ENCODE results near the gene PCDHGB4.
"Not testable (repeated sequence)": the region's sequence is repeated elsewhere in the genome, so short reads cannot be mapped to it uniquely, and the experiment has no call there.

The PCDHGB4 gene

GRCh38 chr5:141375444-141376155 lies 11.9 kb upstream of the PCDHGB4 start:
- in situ Hi-C loops (cut with MboI; ENCODE audit: low sequenced_read_pairs); H3K27me3 ChIP-seq (ENCODE audit: low read depth); H3K36me3 ChIP-seq (replicated peaks); H3K4me3 ChIP-seq; H3K9me3 ChIP-seq; H3K4me1 ChIP-seq: not testable (repeated sequence)
- DNase-seq (ENCODE audit: low spot score in 2 of 2): peak in 1 of 2 experiments; percentile 24

- Histone ChIP-seq H3K27me3 (ENCODE audit: low read depth) (no peaks in the 10 kb centered on the region), H3K36me3 (replicated peaks) (no peaks in the 10 kb centered on the region), H3K4me1 (no peaks in the 10 kb centered on the region), H3K9me3 (no peaks in the 10 kb centered on the region), H3K4me3 (no peak within 1 kb of the TSS)
- DNase-seq (ENCODE audit: low spot score in 2 of 2): no peak
- in situ Hi-C loops (cut with MboI; ENCODE audit: low sequenced_read_pairs): no loop called here
Observed at GRCh38 chr5:141382469-141383294, 4.8 kb upstream of the PCDHGB4 start, which contains the start of gene PCDHGA7. Gene PCDHGA7 (plus strand): TSS chr5:141382742. CDS start chr5:141382900, 158 bp downstream.

DNA sequence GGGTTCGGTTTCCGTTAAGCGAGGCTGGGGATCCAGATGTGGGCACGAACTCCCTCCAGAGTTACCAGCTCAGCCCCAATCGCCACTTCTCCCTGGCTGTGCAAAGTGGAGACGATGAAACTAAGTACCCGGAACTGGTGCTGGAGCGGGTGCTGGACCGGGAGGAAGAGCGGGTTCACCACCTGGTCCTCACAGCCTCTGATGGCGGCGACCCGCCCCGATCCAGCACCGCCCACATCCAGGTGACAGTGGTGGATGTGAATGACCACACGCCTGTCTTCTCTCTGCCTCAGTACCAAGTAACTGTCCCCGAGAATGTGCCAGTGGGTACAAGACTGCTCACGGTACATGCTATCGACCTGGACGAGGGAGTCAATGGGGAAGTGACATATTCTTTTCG lies 4.2 kb upstream of the PCDHGB4 start:
- in situ Hi-C loops (cut with MboI; ENCODE audit: low sequenced_read_pairs): no loop called here
- H3K36me3 ChIP-seq (replicated peaks): no peaks in the 10 kb centered on the region
- no peaks in the 10 kb centered on the region for H3K4me1 ChIP-seq
- no peaks in the 10 kb centered on the region for H3K27me3 ChIP-seq (ENCODE audit: low read depth)
- no peak for DNase-seq (ENCODE audit: low spot score in 2 of 2)
- H3K9me3 ChIP-seq: no peaks in the 10 kb centered on the region
- H3K4me3 ChIP-seq: no peak overlapping the region

GRCh38 chr5:141384471-141385267 lies 2.8 kb upstream of the PCDHGB4 start:
- Histone ChIP-seq H3K4me1 (no peaks in the 10 kb centered on the region), H3K4me3 (no peak overlapping the region), H3K27me3 (ENCODE audit: low read depth) (no peaks in the 10 kb centered on the region), H3K9me3 (no peaks in the 10 kb centered on the region), H3K36me3 (replicated peaks) (no peaks in the 10 kb centered on the region)
- in situ Hi-C loops (cut with MboI; ENCODE audit: low sequenced_read_pairs): no loop called here
- no peak for DNase-seq (ENCODE audit: low spot score in 2 of 2)

DNA sequence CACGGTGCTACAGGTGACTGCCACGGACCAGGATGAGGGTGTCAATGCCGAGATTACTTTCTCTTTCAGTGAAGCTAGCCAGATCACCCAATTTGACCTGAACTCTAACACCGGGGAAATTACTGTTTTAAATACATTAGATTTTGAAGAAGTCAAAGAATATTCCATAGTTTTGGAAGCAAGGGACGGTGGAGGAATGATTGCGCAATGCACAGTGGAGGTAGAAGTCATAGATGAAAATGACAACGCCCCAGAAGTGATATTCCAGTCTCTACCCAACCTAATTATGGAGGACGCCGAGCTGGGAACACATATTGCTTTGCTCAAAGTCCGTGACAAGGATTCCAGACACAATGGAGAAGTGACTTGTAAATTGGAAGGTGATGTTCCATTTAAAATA lies 1.2 kb downstream of the PCDHGB4 start:
- no peak for DNase-seq (ENCODE audit: low spot score in 2 of 2)
- no peaks in the 10 kb centered on the region for H3K4me1 ChIP-seq
- in situ Hi-C loops (cut with MboI; ENCODE audit: low sequenced_read_pairs): no loop called here
- no peaks in the 10 kb centered on the region for H3K27me3 ChIP-seq (ENCODE audit: low read depth)
- no peaks in the 10 kb centered on the region for H3K36me3 ChIP-seq (replicated peaks)
- H3K4me3 ChIP-seq: no peak overlapping the region
- no peaks in the 10 kb centered on the region for H3K9me3 ChIP-seq

DNA sequence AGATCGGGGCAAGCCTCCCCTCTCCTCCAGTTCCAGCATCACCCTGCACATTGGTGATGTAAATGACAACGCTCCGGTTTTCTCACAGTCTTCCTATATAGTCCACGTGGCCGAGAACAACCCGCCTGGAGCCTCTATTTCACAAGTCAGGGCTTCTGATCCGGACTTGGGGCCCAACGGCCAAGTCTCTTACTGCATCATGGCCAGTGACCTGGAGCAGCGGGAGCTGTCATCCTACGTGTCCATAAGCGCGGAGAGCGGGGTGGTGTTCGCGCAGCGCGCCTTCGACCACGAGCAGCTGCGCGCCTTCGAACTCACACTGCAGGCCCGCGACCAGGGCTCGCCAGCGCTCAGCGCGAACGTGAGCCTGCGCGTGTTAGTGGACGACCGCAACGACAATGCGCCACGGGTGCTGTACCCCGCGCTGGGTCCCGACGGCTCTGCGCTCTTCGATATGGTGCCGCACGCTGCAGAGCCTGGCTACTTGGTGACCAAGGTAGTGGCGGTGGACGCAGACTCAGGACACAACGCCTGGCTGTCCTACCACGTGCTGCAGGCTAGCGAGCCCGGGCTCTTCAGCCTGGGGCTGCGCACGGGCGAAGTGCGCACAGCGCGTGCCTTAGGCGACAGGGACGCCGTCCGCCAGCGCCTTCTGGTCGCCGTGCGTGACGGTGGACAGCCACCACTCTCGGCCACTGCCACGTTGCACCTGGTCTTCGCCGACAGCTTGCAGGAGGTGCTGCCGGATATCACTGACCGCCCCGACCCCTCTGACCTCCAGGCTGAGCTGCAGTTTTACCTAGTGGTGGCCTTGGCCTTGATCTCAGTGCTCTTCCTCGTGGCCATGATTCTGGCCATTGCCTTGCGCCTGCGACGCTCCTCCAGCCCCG lies 1.9 kb downstream of the PCDHGB4 start:
- Histone ChIP-seq H3K4me1 (no peaks in the 10 kb centered on the region), H3K27me3 (ENCODE audit: low read depth) (no peaks in the 10 kb centered on the region), H3K4me3 (no peak overlapping the region), H3K36me3 (replicated peaks) (no peaks in the 10 kb centered on the region), H3K9me3 (no peaks in the 10 kb centered on the region)
- DNase-seq (ENCODE audit: low spot score in 2 of 2): no peak
- in situ Hi-C loops (cut with MboI; ENCODE audit: low sequenced_read_pairs): no loop called here

- DNase-seq (ENCODE audit: low spot score in 2 of 2): no peak
- H3K27me3 ChIP-seq (ENCODE audit: low read depth): no peaks in the 10 kb centered on the region
- H3K4me3 ChIP-seq: no peak within 1 kb of the TSS
- H3K9me3 ChIP-seq: no peaks in the 10 kb centered on the region
- in situ Hi-C loops (cut with MboI; ENCODE audit: low sequenced_read_pairs): no loop called here
- no peaks in the 10 kb centered on the region for H3K4me1 ChIP-seq
- H3K36me3 ChIP-seq (replicated peaks): no peaks in the 10 kb centered on the region
Observed at GRCh38 chr5:141392429-141393198, 5.1 kb downstream of the PCDHGB4 start, which contains the start of gene PCDHGA8. Gene PCDHGA8 (plus strand): TSS chr5:141392633. CDS start chr5:141392814, 181 bp downstream.

- Histone ChIP-seq H3K27me3 (ENCODE audit: low read depth) (no peaks in the 10 kb centered on the region), H3K4me3 (no peak overlapping the region), H3K4me1 (no peaks in the 10 kb centered on the region), H3K9me3 (no peaks in the 10 kb centered on the region), H3K36me3 (replicated peaks) (no peaks in the 10 kb centered on the region)
- no peak for DNase-seq (ENCODE audit: low spot score in 2 of 2)
- in situ Hi-C loops (cut with MboI; ENCODE audit: low sequenced_read_pairs): no loop called here
Observed at GRCh38 chr5:141393267-141393666, 5.8 kb downstream of the PCDHGB4 start.

DNA sequence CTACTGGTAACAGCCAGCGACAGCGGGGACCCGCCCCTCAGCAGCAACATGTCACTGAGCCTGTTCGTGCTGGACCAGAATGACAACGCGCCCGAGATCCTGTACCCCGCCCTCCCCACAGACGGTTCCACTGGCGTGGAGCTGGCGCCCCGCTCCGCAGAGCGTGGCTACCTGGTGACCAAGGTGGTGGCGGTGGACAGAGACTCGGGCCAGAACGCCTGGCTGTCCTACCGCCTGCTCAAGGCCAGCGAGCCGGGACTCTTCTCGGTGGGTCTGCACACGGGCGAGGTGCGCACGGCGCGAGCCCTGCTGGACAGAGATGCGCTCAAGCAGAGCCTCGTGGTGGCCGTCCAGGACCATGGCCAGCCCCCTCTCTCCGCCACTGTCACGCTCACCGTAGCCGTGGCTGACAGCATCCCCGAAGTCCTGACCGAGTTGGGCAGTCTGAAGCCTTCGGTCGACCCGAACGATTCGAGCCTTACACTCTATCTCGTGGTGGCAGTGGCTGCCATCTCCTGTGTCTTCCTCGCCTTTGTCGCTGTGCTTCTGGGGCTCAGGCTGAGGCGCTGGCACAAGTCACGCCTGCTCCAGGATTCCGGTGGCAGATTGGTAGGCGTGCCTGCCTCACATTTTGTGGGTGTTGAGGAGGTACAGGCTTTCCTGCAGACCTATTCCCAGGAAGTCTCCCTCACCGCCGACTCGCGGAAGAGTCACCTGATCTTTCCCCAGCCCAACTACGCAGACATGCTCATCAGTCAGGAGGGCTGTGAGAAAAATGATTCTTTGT lies 7.1 kb downstream of the PCDHGB4 start:
- H3K9me3 ChIP-seq; H3K4me3 ChIP-seq; H3K27me3 ChIP-seq (ENCODE audit: low read depth); DNase-seq (ENCODE audit: low spot score in 2 of 2); H3K36me3 ChIP-seq (replicated peaks); in situ Hi-C loops (cut with MboI; ENCODE audit: low sequenced_read_pairs); H3K4me1 ChIP-seq: not testable (repeated sequence)

GRCh38 chr5:141397756-141398551 lies 10.5 kb downstream of the PCDHGB4 start, which contains the start of gene PCDHGB5:
Gene PCDHGB5 (plus strand): TSS chr5:141397947. CDS start chr5:141398128, 181 bp downstream.
- H3K4me1 ChIP-seq; H3K4me3 ChIP-seq; H3K27me3 ChIP-seq (ENCODE audit: low read depth); H3K36me3 ChIP-seq (replicated peaks); in situ Hi-C loops (cut with MboI; ENCODE audit: low sequenced_read_pairs); H3K9me3 ChIP-seq: not testable (repeated sequence)
- DNase-seq (ENCODE audit: low spot score in 2 of 2): peak in 1 of 2 experiments; percentile 6

DNA sequence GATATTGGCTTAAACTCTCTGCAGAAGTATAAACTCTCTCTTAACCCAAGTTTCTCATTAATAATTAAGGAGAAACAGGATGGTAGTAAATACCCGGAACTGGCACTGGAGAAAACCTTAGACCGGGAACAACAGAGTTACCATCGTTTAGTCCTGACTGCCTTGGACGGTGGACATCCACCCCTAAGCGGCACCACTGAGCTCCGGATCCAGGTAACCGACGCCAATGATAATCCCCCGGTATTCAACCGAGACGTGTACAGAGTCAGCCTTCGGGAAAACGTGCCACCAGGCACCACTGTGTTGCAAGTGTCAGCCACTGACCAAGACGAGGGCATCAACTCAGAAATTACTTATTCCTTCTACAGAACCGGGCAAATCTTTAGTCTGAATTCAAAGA lies 11.1 kb downstream of the PCDHGB4 start:
- DNase-seq (ENCODE audit: low spot score in 2 of 2): no peak
- H3K27me3 ChIP-seq (ENCODE audit: low read depth): no peaks in the 10 kb centered on the region
- no peaks in the 10 kb centered on the region for H3K36me3 ChIP-seq (replicated peaks)
- H3K9me3 ChIP-seq: no peaks in the 10 kb centered on the region
- in situ Hi-C loops (cut with MboI; ENCODE audit: low sequenced_read_pairs): no loop called here
- no peak overlapping the region for H3K4me3 ChIP-seq
- no peaks in the 10 kb centered on the region for H3K4me1 ChIP-seq
